PC-9 (cell line): Measurements from ENCODE around the gene GLRA1. TPM values are rescaled to one million over a fixed set of nuclear protein-coding genes. Genes with fewer than 3 reads are reported as not detected.

ENCODE experiments used
- BruUV-seq: library from RNA; stranded (reverse); fragments of 400-500 nt; replicated peaks from 2 replicates; lab custom pipeline; 2021; lab: Mats Ljungman, UMichigan
- CTCF ChIA-PET: fragments of 300-600 bp; sonication (Branson Sonifier 250); formaldehyde crosslinking; loops from one replicate; lab custom pipeline; 2022; ENCODE audit warnings: antibody characterized with exemption; lab: Charles Lee
- POLR2A ChIA-PET: fragments of 300-600 bp; sonication (Branson Sonifier 250); formaldehyde crosslinking; loops from one replicate; lab custom pipeline; 2022; ENCODE audit warnings: antibody characterized with exemption; ENCODE audit not compliant: unreplicated experiment; lab: Charles Lee
- DNase-seq, 2 experiments: peaks; one replicate each; pipeline versions ENCODE4 v3.0.0 to v3.0.0-alpha.2; 2015 to 2022; ENCODE audit warnings: mixed read lengths in 1 of 2
- H2AFZ ChIP-seq: fragments of 200-600 bp; sonication (generic); 2 replicates; pipeline ENCODE4 v1.8.1; 2017; ENCODE audit warnings: antibody characterized with exemption
- H3F3A ChIP-seq: fragments of 200-600 bp; sonication (generic); 2 replicates; pipeline ENCODE4 v1.8.1; 2017; ENCODE audit warnings: antibody characterized with exemption, mild to moderate bottlenecking, low read depth; ENCODE audit not compliant: insufficient read depth
- H3K27ac ChIP-seq: fragments of 200-600 bp; sonication (generic); 2 replicates; pipeline ENCODE4 v1.6.1; 2016; ENCODE audit warnings: mixed run types
- H3K27me3 ChIP-seq: fragments of 200-600 bp; sonication (generic); 2 replicates; pipeline ENCODE4 v1.6.1; 2016; ENCODE audit warnings: low read depth, mixed run types; ENCODE audit not compliant: insufficient read depth
- H3K36me3 ChIP-seq: fragments of 200-600 bp; sonication (generic); 2 replicates; pipeline ENCODE4 v1.6.1; 2016; ENCODE audit warnings: low read depth, mixed run types
- H3K4me1 ChIP-seq: fragments of 200-600 bp; sonication (generic); replicated peaks from 2 replicates; pipeline ENCODE4 v1.6.1; 2016; ENCODE audit warnings: mixed run types; ENCODE audit not compliant: insufficient read depth
- H3K4me2 ChIP-seq: fragments of 200-600 bp; sonication (generic); 2 replicates; pipeline ENCODE4 v1.6.1; 2017; ENCODE audit warnings: mixed run types
- H3K4me3 ChIP-seq: fragments of 200-600 bp; sonication (generic); 2 replicates; pipeline ENCODE4 v1.6.1; 2016; ENCODE audit warnings: mixed run types
- H3K79me2 ChIP-seq: fragments of 200-600 bp; sonication (generic); 2 replicates; pipeline ENCODE4 v1.6.1; 2017; ENCODE audit warnings: low read depth, mixed run types
- H3K9me2 ChIP-seq: fragments of 200-600 bp; sonication (generic); 2 replicates; pipeline ENCODE4 v1.8.1; 2017; ENCODE audit warnings: mild to moderate bottlenecking; ENCODE audit not compliant: insufficient read depth
- H3K9me3 ChIP-seq: fragments of 200-600 bp; sonication (generic); 2 replicates; pipeline ENCODE4 v1.8.1; 2016; ENCODE audit warnings: low read depth; ENCODE audit not compliant: insufficient read depth
- H4K20me1 ChIP-seq: fragments of 200-600 bp; sonication (generic); 2 replicates; pipeline ENCODE4 v1.8.1; 2017; ENCODE audit not compliant: insufficient read depth
- CTCF ChIP-seq: fragments of 200-600 bp; sonication (generic); conservative IDR thresholded peaks from 2 replicates; pipeline ENCODE4 v1.6.1; 2017; ENCODE audit warnings: mixed run types, antibody characterized with exemption, mild to moderate bottlenecking, moderate library complexity
- EZH2 ChIP-seq: fragments of 200-600 bp; sonication (generic); IDR thresholded peaks from 2 replicates; pipeline ENCODE4 v1.8.0; 2017; ENCODE audit warnings: antibody characterized with exemption, low read depth
- intact Hi-C: fragments of 100-400 bp; cut with micrococcal nuclease; formaldehyde crosslinking; loops from one replicate; pipeline ENCODE4 v1.10.0; 2022; ENCODE audit not compliant: unreplicated experiment
- total RNA-seq: library from RNA; stranded (reverse); gene quantifications from 2 replicates; pipeline ENCODE4 v1.2.3, GENCODE V29; 2021

GLRA1 gene
- total RNA-seq, 1 experiment from 2014 or later, result not detected

GRCh38 chr5:151880324-151880723 lies 44.3 kb downstream of the GLRA1 start:
- TF ChIP-seq CTCF, result no peak
- no peak for TF ChIP-seq EZH2
- Histone ChIP-seq H3K27me3 (no peaks in the 10 kb centered on the region), H3K36me3 (no peaks in the 10 kb centered on the region), H3F3A (no peaks in the 10 kb centered on the region), H2AFZ (no peak overlapping the region), H3K9me3 (no peaks in the 10 kb centered on the region), H3K79me2 (no peaks in the 10 kb centered on the region), H3K27ac (no peak overlapping the region), H3K4me3 (no peak overlapping the region), H3K4me1 (no peaks in the 10 kb centered on the region), H3K9me2 (no peaks in the 10 kb centered on the region), H3K4me2 (no peak overlapping the region), H4K20me1 (no peaks in the 10 kb centered on the region)
- ChIA-PET POLR2A (no interaction called here), CTCF (no interaction called here)
- intact Hi-C loops, result no loop called here
- DNase-seq, result no peak
- BruUV-seq, result no TSS peak

GRCh38 chr5:151873701-151874100 lies 51.0 kb downstream of the GLRA1 start:
- Histone ChIP-seq H3K79me2 (no peaks in the 10 kb centered on the region), H3K36me3 (no peaks in the 10 kb centered on the region), H2AFZ (no peak overlapping the region), H3K4me3 (no peak overlapping the region), H3K9me2 (no peaks in the 10 kb centered on the region), H3K9me3 (no peaks in the 10 kb centered on the region), H3K27ac (no peak overlapping the region), H3K27me3 (0 out of 2 replicates have a peak, but pooled peaks cover 2% of the 10 kb centered on the region), H3K4me2 (no peak overlapping the region), H3K4me1 (no peaks in the 10 kb centered on the region), H3F3A (no peaks in the 10 kb centered on the region), H4K20me1 (no peaks in the 10 kb centered on the region)
- CTCF ChIA-PET, result no interaction called here
- intact Hi-C loops, result no loop called here
- POLR2A ChIA-PET, result no interaction called here
- no TSS peak for BruUV-seq
- TF ChIP-seq EZH2, result no peak
- DNase-seq, result no peak

- Histone ChIP-seq H3K4me1 (no peaks in the 10 kb centered on the region), H3K36me3 (no peaks in the 10 kb centered on the region), H3K27me3 (0 out of 2 replicates have a peak, but pooled peaks cover 2% of the 10 kb centered on the region), H3K27ac (no peak overlapping the region), H4K20me1 (no peaks in the 10 kb centered on the region), H2AFZ (no peak overlapping the region), H3K9me3 (no peaks in the 10 kb centered on the region), H3K4me2 (no peak overlapping the region), H3K79me2 (no peaks in the 10 kb centered on the region), H3K9me2 (no peaks in the 10 kb centered on the region), H3K4me3 (no peak overlapping the region), H3F3A (no peaks in the 10 kb centered on the region)
- DNase-seq, result no peak
- BruUV-seq, result no TSS peak
- POLR2A ChIA-PET, result no interaction called here
- intact Hi-C loops, result no loop called here
- TF ChIP-seq CTCF (no peak), EZH2 (no peak)
- CTCF ChIA-PET, result no interaction called here
Measured at GRCh38 chr5:151872701-151873100, 52.0 kb downstream of the GLRA1 start.

- no peaks in the 10 kb centered on the region for H4K20me1 ChIP-seq
- POLR2A ChIA-PET, result no interaction called here
- DNase-seq, result no peak
- H3K79me2 ChIP-seq, result no peaks in the 10 kb centered on the region
- no peaks in the 10 kb centered on the region for H3K36me3 ChIP-seq
- H3K4me3 ChIP-seq, result no peak overlapping the region
- BruUV-seq, result no TSS peak
- 0 out of 2 replicates have a peak, but pooled peaks cover 3% of the 10 kb centered on the region for H3K27me3 ChIP-seq
- TF ChIP-seq EZH2, result no peak
- TF ChIP-seq CTCF, result no peak
- no peaks in the 10 kb centered on the region for H3F3A ChIP-seq
- H3K9me3 ChIP-seq, result no peaks in the 10 kb centered on the region
- no peaks in the 10 kb centered on the region for H3K4me1 ChIP-seq
- no peaks in the 10 kb centered on the region for H3K9me2 ChIP-seq
- CTCF ChIA-PET, result no interaction called here
- no peak overlapping the region for H3K27ac ChIP-seq
- no peak overlapping the region for H3K4me2 ChIP-seq
- intact Hi-C loops, result no loop called here
- H2AFZ ChIP-seq, result no peak overlapping the region
Measured at GRCh38 chr5:151870820-151871219, 53.8 kb downstream of the GLRA1 start.
